ENCODE measurements around the gene RAB14.
"Not testable (repeated sequence)": the region's sequence is repeated elsewhere in the genome, so short reads cannot be mapped to it uniquely, and the experiment has no call there.

The RAB14 gene

DNA sequence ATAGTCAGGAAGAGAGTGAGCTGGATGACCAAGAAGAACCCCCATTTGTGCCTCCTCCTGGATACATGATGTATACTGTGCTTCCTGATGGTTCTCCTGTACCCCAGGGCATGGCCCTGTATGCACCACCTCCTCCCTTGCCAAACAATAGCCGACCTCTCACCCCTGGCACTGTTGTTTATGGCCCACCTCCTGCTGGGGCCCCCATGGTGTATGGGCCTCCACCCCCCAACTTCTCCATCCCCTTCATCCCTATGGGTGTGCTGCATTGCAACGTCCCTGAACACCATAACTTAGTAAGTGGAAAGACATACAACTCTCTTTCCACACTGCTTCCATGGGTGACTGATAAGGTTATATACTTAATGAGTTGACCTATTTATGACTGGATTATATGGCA is 51.5 kb downstream of the RAB14 start:
- no peak for DNase-seq

DNA sequence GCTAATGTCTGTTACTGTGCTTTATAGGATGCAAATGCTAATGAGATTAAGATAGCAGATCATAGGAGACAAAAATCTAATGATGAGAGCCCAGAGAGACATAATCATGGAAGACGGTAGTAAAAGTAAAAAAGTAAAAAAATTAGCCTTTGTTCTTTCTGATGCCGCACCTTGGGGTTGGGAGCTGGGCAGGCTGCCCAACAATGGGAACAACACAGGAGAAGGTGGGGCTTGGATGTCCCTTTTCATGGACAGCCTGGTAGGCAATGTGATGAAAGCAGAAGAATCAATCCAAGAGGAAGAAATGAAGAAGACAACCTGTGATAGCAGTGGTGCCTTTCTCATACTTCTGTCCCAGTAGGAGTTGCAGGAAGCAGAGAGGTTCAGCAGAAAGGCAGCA is 57.2 kb downstream of the RAB14 start:
- no peak for DNase-seq

DNA sequence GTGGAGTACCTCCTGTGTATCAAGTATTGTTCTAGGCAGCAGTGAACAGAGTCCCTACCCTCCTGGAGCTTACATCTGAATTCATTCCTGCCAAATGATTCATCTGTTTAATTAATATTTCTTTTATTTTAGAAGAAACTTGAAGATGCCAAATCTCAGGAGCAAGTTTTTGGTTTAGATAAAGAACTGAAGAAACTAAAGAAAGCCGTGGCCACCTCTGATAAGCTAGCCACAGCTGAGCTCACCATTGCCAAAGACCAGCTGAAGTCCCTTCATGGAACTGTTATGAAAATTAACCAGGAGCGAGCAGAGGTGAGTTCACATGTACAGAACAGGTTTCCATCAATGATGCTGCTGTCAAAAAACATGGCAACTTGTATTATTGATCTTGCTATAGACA is 57.9 kb downstream of the RAB14 start:
- no peak for DNase-seq

DNA sequence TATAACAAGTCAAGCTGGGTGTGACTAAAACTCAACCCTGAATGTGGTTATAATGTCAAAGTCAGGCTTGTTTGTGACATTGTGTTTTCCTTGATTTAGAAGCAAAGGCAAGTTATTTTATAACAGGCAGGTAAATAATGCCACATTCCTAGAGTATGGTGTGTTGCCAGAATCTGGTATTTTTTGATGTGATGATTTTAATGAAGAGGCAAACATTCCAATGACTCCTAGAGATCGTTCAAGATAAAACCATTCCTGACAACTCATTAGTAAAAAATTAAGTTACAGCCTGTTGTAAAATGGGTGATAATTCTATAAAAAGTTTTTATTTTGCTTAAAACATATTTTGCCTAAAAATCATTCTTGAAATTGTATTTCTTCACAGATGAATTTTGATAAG is 60.0 kb downstream of the RAB14 start:
- no peak for DNase-seq

DNA sequence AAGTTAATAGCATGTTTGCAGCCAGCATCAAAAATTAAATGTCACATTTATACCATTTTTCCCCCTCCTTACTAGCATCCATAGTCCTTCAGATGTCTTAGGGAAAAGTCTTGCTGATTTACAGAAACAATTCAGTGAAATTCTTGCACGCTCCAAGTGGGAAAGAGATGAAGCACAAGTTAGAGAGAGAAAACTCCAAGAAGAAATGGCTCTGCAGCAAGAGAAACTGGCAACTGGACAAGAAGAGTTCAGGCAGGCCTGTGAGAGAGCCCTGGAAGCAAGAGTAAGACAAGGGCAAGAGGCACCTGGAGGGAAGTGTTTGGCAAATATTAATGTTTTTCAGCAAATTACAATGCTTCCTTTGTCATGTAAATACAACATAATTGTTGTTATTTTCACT is 60.4 kb downstream of the RAB14 start:
- no peak for DNase-seq

DNA sequence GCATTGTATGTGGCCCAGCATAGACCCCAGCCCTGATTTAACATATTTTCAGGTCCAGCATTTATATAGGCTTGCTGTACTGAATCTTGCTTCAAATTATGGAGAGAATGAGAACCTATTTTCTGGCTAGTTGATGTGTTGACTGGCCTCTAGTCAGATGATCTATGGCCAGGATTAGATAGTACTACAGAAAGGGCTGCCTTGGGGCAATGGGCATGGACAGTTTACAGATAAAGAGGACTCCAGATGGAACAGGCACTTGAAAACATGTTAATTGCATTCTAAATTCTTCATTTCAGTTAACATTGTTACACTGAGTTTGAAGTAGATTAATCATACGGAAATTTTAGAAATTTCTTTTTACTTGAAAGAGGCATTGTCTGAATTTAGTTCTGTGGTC is 61.5 kb downstream of the RAB14 start:
- DNase-seq = no peak

DNA sequence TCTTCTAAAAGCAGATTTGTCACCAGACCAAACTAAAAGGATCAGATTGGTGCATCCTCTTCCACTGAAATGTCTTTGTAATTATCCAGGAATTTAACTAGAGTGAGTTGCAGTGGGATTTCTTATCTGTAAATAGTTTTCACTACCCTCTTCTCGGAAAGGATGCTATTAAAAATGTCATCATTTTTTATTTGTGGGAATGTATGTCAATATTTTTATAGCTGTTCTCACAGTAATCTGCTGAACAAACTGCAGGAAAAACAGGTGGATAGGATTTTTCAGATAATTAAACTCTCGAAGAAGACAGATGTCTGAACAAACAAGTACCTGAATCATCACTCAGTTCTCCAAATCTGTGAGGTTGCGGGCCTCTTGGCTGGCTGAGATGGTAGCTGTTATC is 62.7 kb downstream of the RAB14 start:
- no peak for DNase-seq

DNA sequence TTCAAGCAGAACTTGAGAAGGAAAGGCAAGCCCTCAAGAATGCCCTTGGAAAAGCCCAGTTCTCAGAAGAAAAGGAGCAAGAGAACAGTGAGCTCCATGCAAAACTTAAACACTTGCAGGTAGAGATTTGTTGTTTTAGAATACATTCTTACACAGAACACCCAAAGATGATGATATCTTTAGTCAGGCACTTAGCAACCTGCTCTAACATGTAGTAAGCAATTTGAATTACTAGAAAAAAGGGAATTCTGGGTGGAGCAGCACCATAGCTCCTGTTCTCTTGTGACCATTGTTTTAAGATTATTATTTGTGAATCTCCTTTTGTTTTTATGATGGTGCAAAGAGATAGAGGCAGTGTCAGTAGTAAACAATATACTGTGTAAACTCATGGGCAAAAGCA is 63.1 kb downstream of the RAB14 start:
- DNase-seq = no peak

DNA sequence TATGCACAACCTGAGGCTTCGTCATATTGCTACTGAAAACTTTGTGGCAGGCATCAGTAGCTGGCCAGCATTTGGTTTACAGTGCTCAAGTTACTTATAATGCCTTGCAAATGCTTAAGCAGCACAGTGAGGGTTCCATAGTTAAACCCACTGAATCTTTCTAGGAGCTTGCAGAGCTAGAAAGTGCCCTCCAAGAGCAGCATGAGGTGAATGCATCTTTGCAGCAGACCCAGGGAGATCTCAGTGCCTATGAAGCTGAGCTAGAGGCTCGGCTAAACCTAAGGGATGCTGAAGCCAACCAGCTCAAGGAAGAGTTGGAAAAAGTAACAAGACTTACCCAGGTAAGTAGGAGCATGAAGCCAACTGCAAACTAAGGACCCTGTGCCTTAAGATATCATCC is 66.0 kb downstream of the RAB14 start:
- no peak for DNase-seq

DNA sequence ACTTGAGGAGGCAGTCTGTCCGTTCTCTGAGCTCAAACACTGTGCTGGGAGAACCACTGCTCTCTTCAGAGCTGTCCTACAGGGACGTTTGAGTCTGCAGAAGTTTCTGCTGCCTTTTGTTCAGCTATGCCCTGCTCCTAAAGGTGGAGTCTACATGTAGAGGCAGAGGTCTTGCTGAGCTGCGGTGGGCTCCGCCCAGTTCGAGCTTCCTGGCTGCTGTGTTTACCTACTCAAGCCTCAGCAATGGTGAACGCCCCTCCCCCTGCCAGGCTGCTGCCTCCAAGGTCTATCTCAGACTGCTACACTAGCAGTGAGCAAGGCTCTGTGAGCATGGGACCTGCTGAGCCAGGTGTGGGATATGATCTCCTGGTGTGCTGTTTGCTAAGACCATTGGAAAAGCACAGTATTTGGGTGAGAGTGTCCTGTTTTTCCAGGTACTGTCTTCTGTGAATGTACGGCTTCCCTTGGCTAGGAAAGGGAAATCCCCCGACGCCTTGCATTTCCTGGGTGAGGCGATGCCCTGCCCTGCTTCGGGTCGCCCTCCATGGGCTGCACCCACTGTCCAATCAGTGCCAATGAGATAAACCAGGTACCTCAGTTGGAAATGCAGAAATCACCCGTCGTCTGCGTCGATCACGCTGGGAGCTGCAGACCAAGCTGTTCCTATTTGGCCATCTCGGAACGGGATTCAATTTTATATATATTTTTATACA is 68.4 kb downstream of the RAB14 start:
- no peak for DNase-seq

DNA sequence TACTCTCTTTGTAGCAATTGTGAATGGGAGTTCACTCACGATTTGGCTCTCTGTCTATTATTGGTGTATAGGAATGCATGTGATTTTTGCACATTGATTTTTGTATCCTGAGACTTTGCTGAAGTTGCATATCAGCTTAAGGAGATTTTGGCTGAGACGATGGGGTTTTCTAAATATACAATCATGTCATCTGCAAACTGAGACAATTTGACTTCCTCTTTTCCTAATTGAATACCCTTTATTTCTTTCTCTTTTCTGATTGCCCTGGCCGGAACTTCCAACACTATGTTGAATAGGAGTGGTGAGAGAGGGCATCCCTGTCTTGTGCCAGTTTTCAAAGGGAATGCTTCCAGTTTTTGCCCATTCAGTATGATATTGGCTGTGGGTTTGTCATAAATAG is 72.3 kb downstream of the RAB14 start:
- not testable (repeated sequence) for DNase-seq

Measured in midbrain (tissue), 1 donor.